GM18909 (cell line): ENCODE measurements around the gene LAD1.

ENCODE experiments used
- ATAC-seq: cut with Tn5 transposase; IDR thresholded peaks from one replicate; pipeline ENCODE4 v1.9.1; 2021; ENCODE audit warnings: mild to moderate bottlenecking; ENCODE audit not compliant: unreplicated experiment, poor library complexity

Gene LAD1

DNA sequence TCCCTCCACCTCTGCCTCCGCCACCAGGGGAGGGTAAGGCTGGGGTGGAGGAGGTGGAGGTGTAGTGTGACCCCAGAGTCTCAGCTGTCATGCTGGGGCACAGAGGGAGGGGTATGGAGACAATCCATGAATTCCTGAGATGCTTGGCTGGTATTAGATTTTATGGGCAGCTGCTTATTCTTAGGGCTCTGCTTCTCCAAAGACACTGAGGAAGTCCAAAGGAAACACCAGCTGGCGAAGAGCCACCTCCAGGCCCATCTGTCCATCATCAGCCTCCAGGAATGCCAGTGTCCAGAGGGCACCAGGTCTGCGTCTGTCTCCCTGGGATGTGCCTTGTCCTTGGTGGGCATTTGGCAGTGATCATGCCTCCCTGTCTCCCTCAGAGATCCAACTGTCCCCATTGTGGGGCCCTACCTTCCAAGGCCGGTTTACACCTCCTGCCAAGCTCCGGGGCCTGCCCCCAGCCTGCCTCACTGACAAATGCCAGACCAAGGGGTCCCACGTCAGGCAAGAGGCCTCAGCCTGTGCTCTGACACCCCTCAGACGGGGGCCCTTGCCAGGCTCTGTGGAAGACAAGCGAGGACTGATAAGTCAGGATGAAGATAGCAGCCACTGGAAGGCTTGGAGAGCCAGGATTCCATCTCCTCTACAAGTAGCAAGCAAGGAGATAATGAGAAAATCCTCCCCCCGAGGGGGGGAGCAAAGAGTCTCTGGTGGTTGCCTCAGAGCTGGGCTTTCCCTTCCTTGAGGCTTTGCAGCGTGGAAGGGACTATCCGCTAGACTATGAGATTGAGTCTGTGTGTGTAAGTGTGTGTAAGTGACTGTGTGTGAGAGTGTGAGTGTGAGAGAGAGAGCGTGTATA is 20.9 kb upstream of the LAD1 start:
- ATAC-seq: no peak

- no peak for ATAC-seq
Measured at GRCh38 chr1:201419256-201419655, 20.1 kb upstream of the LAD1 start.

- no peak for ATAC-seq
Measured at GRCh38 chr1:201418461-201418860, 19.3 kb upstream of the LAD1 start.

GRCh38 chr1:201414051-201414738 is 15.1 kb upstream of the LAD1 start:
- no peak for ATAC-seq

DNA sequence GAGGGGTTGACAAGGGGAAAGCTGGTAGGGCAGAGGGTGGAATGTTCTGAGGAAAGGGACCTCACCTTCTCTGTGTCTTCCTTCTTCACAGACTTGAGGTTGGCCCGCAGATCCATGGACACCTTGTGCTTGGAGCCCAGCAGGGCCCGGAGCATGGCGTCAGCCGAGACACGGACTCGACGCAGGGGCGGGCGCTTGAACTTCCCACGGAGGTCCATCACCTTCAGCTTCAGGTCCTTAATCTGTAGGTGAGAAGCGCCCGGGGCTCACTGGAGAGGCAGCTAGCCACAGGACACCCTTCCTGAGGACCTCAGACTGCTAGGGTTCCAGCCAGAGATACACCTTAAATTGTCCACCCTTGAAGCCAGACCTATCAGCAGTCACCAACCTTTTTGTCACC is 12.2 kb upstream of the LAD1 start:
- no peak for ATAC-seq

DNA sequence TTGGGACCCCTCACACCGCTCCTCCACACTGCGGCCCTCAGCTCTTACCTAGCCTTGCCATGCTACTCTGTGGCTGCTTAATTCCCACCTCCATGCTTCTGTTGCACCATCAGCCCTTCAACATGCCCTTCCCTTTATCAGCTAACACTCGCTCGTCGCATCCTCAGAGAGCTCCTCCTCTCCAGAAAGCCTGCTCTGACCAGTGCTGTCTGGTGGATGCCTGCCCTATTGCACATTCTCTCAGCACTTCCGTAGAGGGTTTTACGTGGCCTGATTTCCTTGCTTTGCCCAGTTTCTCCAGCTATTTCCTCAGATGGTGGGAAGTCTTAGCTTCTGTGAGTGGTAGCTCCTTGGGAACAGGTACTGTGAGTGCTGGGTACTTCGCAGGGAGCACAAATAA is 10.3 kb upstream of the LAD1 start:
- ATAC-seq: no peak

DNA sequence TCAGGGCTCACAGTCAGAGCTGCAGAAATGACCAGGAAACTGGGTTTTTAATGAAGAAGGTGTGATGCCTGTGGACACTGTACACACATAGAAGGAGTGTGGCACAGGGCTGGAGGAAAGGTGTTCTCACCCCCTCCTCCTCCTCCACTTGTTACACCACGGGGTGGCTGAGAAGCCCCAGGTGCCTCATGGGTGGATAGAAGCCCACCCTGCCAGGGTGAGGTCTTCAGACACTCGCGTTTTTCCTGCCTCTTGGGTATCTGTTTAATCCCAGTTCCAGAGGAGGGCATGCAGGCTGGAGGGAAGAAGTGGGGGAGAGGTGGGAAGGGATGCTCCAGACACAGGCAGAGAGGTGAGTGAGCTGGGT is 9.7 kb upstream of the LAD1 start:
- no peak for ATAC-seq

DNA sequence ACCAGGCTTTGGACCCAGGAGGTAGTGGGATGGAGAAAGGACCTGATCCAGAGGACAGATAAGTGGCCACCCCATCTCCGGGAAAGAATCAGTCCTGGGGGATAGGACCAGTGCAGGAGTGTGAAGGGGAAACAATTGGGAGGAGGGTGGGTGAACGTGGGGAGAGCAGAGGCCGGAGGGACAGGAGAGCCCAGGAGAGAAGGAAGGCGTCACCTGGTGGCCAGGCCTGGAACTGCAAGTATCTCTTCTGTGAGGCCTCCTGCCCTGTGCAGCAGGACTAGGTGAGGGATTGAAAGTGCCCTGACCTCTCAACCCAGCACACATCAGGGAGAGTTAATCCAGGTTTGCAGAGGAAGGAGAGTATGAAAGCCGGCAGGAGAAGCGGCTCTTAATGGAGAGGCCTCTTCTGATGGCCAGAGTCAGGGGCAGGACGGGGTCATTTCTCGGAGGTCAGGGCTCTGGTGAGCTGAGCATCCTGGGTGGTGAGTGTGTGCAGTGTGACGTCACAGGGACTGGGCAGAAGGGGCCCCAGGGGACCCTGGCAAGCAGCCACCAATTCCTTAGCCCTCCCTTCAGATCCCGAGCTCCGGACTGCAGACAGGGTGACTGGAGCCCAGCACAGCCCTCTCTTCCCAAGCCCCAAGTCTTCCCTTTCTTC is 9.2 kb upstream of the LAD1 start:
- no peak for ATAC-seq

DNA sequence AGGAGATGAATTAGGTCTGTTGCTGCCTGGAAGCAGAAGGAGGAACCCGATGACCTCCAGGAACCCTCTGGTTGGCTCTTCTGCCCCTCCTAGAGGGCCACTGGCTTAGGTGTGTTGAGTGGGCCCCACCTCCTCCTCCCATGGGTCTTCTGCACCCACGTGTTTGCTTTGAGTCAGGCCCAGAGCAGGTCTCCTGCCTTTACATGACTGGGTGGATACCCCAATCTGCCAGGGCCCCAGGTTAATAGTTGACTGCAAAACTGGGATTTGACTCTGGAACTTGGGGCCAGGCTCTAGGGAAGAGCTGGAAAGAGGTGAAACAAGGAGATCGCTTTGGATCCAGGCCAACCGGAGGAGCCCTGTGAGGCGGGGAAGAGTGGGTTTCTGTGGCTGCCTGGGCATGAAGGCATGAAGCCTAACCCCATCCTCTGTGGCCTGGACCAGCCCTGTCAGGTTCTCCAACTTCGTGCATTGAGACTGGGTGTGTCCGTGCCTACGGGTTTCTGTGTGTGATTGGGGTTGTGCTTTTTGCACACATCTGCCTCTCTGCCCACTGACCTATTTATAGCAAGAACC is 7.8 kb upstream of the LAD1 start:
- ATAC-seq: peak; percentile 46

GRCh38 chr1:201405484-201405831 is 6.3 kb upstream of the LAD1 start:
- ATAC-seq: peak; percentile 60

DNA sequence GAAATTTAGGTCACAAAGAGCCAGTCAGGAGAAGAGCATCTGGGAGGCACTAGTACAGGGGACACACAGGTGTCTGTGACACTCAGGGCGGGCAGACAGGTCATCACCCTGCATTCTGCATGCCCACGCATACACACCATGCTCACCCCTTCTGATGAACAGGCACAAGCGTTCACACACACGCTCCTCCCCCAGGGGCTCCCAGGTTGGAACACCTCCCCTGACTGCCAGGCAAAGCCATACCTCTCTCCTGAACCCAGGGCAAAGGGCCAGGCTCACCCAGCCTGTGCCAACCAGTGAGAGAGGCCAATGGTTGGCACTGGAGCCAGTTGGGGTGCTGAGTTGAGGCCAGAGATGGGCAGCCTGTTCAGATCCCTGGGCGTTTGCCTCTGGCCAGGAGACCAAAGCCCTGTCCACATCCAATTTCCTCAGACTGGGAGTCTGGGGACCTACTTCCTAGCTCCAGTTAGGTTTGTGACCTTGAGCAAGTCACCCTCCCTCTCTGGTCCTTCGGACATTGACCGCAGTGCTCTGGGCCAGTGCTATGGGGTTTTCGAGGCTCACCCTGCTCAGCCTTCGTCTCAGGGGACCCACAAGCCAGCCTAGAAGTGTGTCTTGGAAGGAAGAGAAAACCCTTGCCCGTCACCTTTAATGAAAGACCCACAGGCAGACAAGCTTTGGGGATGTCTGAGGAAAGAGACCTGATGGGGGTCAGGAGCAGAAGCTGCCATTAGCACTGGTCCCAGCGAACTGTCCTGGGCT is 5.8 kb upstream of the LAD1 start:
- no peak for ATAC-seq

- ATAC-seq: no peak
Measured at GRCh38 chr1:201404055-201404454, 4.9 kb upstream of the LAD1 start.

GRCh38 chr1:201403359-201403758 is 4.2 kb upstream of the LAD1 start:
- ATAC-seq: no peak

DNA sequence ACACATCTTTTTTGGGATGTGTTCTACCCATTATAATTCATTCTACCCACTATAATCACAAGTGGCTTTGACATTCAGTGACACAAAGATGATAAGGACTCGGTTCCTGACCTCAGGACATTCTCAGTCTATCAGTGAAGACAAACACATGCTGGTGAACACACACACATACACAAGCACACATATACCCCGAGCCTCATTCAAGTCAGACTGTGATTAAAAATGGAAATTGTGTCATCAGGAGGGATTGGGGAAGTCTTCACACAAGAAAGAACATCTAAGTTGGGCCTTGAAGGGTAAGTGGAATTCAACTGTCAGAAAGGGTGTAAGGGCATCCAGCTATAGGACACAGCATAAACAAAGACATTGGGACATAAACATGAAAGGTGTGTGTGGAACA is 2.6 kb upstream of the LAD1 start:
- ATAC-seq: no peak

DNA sequence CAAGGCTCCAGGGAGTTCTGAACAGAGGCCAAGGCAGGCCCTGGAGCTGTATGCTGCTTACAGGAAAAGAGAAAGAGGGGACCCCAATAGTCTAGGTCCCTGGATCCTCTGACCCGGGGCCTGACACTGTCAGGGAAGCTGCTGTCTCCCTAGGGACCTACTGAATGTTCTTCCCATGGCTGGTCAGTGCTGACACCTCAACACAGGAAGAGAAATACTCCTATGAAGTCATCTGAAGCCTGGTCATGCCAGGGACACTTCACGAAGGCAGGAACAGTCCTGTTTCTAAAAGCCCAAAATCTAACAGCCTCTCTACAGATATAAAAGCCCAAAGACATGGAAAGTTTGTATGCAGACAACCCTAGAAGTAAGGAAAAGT is 1.7 kb upstream of the LAD1 start:
- no peak for ATAC-seq

GRCh38 chr1:201400212-201400851 is 1.2 kb upstream of the LAD1 start:
- no peak for ATAC-seq

- no peak for ATAC-seq
Measured at GRCh38 chr1:201399352-201400126, 415 bp upstream of the LAD1 start.

DNA sequence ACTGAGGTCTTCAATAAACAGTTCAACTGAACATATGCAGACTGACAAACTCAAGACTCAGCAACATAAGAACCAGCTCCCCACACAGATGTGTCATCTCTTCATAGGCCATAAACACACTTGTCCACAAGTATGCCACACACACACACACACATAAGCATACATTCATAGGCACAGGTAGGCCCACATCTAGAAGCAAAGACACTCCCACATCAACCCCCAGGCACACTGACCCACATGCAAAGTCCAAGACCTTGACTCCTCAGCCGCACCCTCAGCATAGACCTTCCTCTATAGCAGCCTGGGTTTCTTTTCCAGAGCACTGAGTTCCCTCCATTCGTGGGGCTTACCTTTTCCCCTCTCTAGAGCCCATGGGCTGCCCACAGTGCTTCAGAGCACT is 1.4 kb downstream of the LAD1 start:
- no peak for ATAC-seq

DNA sequence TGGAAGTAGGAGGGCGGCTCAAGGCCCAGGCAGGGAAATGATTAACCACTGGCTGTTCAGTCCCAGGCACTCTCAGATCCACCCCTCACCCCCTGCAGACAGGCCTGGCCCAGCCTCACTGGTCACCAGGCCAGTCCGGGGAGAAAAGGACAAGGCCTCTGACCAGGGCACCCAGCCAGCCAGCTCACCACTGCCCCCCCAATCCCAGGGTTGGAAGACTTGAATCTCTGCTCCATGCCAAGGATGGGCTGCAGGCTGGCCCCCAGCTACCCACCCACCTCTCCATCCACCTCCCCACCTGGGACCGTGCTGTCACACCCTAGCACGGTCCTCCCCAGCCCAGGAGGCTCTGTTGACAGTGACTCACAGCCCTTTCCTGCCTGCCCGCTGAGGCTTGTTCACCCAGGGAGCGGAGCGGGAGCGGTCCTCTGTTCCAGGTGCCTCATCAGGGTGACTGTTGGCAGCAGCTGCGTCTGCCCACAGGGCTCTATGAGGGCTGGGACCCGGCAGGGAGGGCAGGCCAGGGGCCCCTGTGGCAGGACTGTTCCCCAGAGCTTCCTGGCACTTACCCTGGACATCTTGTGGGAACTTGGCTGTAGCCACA is 2.2 kb downstream of the LAD1 start:
- ATAC-seq: no peak
